GM23338 (cell line): ENCODE results near the gene KLHDC8B. TPM values are rescaled to one million over a fixed set of nuclear protein-coding genes. Genes with fewer than 3 reads are reported as not detected.
A peak's percentile ranks its signal among the peaks of the same experiment; 100 is the strongest.

Experiments
- ATAC-seq: fragments of 200-7000 bp; cut with Tn5 transposase; 3 replicates; pipeline ENCODE4 v1.9.1; 2020
- DNase-seq: peaks from one replicate; pipeline ENCODE4 v3.0.0-alpha.2; 2015; ENCODE audit warnings: low spot score
- H2AFZ ChIP-seq: fragments of 200-600 bp; sonication (generic); 2 replicates; pipeline ENCODE4 v1.8.0; 2016; ENCODE audit warnings: antibody characterized with exemption, mild to moderate bottlenecking, moderate library complexity
- H3F3A ChIP-seq: fragments of 200-600 bp; sonication (generic); replicated peaks from 2 replicates; pipeline ENCODE4 v1.8.0; 2017; ENCODE audit warnings: antibody characterized with exemption, mixed run types, low read depth
- H3K27ac ChIP-seq: fragments of 200-600 bp; sonication (generic); 2 replicates; pipeline ENCODE4 v1.6.1; 2016; ENCODE audit warnings: low read depth
- H3K27me3 ChIP-seq: fragments of 200-600 bp; sonication (generic); 2 replicates; pipeline ENCODE4 v1.8.0; 2016; ENCODE audit warnings: mild to moderate bottlenecking, mixed run types, moderate library complexity; ENCODE audit not compliant: insufficient read depth
- H3K36me3 ChIP-seq: fragments of 200-600 bp; sonication (generic); 2 replicates; pipeline ENCODE4 v1.8.0; 2016; ENCODE audit warnings: mild to moderate bottlenecking; ENCODE audit not compliant: insufficient read depth
- H3K4me1 ChIP-seq: fragments of 200-600 bp; sonication (generic); 2 replicates; pipeline ENCODE4 v1.8.0; 2016; ENCODE audit warnings: mild to moderate bottlenecking, moderate library complexity; ENCODE audit not compliant: insufficient read depth
- H3K4me2 ChIP-seq: fragments of 200-600 bp; sonication (generic); 2 replicates; pipeline ENCODE4 v1.7.1; 2017; ENCODE audit warnings: mixed run types
- H3K4me3 ChIP-seq: fragments of 200-600 bp; sonication (generic); 2 replicates; pipeline ENCODE4 v1.6.1; 2016; ENCODE audit warnings: mixed run types
- H3K79me2 ChIP-seq: fragments of 200-600 bp; sonication (generic); replicated peaks from 2 replicates; pipeline ENCODE4 v1.8.0; 2017; ENCODE audit warnings: mild to moderate bottlenecking; ENCODE audit not compliant: insufficient read depth
- H3K9me2 ChIP-seq: fragments of 200-600 bp; sonication (generic); 2 replicates; pipeline ENCODE4 v1.8.0; 2017; ENCODE audit not compliant: insufficient read depth
- H4K20me1 ChIP-seq: fragments of 200-600 bp; sonication (generic); replicated peaks from 2 replicates; pipeline ENCODE4 v1.8.0; 2017; ENCODE audit warnings: mild to moderate bottlenecking; ENCODE audit not compliant: insufficient read depth
- H3K27ac Mint-ChIP-seq: 2 replicates; pipeline ENCODE4 v1.8.0; 2020; ENCODE audit warnings: inconsistent platforms, mild to moderate bottlenecking, moderate library complexity, mixed read lengths
- H3K27me3 Mint-ChIP-seq: 3 replicates; pipeline ENCODE4 v1.8.0; 2022; ENCODE audit warnings: low read depth, mild to moderate bottlenecking, moderate library complexity, mixed read lengths, inconsistent platforms; ENCODE audit not compliant: insufficient read depth, poor library complexity
- H3K36me3 Mint-ChIP-seq: 3 replicates; pipeline ENCODE4 v1.8.0; 2021; ENCODE audit warnings: low read depth, mild to moderate bottlenecking, inconsistent platforms, moderate library complexity, mixed read lengths
- H3K4me1 Mint-ChIP-seq: 3 replicates; pipeline ENCODE4 v1.8.0; 2020; ENCODE audit warnings: mild to moderate bottlenecking, inconsistent platforms, mixed read lengths
- H3K4me3 Mint-ChIP-seq: 3 replicates; pipeline ENCODE4 v1.8.0; 2021; ENCODE audit warnings: moderate library complexity, mild to moderate bottlenecking, inconsistent platforms, mixed read lengths
- H3K9me3 Mint-ChIP-seq: 3 replicates; pipeline ENCODE4 v1.8.0; 2020; ENCODE audit warnings: moderate library complexity, mild to moderate bottlenecking, inconsistent platforms, mixed read lengths
- CTCF ChIP-seq, 2 experiments: fragments of 200-600 bp in 1 of 2; sonication (generic) in 1 of 2; conservative IDR thresholded peaks; 2 replicates each; pipeline versions ENCODE4 v1.5.1 to v1.6.1; 2016 to 2017; ENCODE audit warnings: antibody characterized with exemption in 2 of 2, low read depth in 2 of 2, mild to moderate bottlenecking in 2 of 2, moderate library complexity in 1 of 2
- ETS1 ChIP-seq: IDR thresholded peaks from 2 replicates; pipeline ENCODE4 v1.6.1; 2016; ENCODE audit warnings: antibody characterized with exemption
- EZH2 ChIP-seq: fragments of 200-600 bp; sonication (generic); IDR thresholded peaks from one replicate; pipeline ENCODE4 v1.8.0; 2017; ENCODE audit warnings: antibody characterized with exemption, mild to moderate bottlenecking, low read depth; ENCODE audit not compliant: unreplicated experiment
- POLR2AphosphoS5 ChIP-seq: IDR thresholded peaks from 2 replicates; pipeline ENCODE4 v1.6.1; 2016; ENCODE audit warnings: antibody characterized with exemption, low read depth
- REST ChIP-seq: IDR thresholded peaks from one replicate; pipeline ENCODE4 v1.6.1; 2018; ENCODE audit warnings: antibody characterized with exemption; ENCODE audit not compliant: unreplicated experiment
- polyA plus RNA-seq: library from polyadenylated mRNA; unstranded; fragments of >200 nt; fragmentation: Nextera tagmentation; extraction: Ambion mirVana; gene quantifications from 2 replicates; pipeline ENCODE4 v1.2.1, GENCODE V29; 2016
- total RNA-seq: library from RNA; depleted of rRNA; stranded (reverse); fragments of >200 nt; shearing (Covaris generic); gene quantifications from 2 replicates; pipeline ENCODE4 v1.2.3, GENCODE V29; 2014

The KLHDC8B gene
- total and polyA plus RNA-seq, 2 experiments from 2014 or later, result 4.7 to 11.1 TPM

GRCh38 chr3:49133226-49133951, 38.0 kb upstream of the KLHDC8B start (continued):
- TF ChIP-seq REST, result no peak
- no peak for TF ChIP-seq POLR2AphosphoS5
- TF ChIP-seq ETS1, result no peak
- no peak for TF ChIP-seq EZH2

- TF ChIP-seq POLR2AphosphoS5 (no peak), CTCF (conservative IDR thresholded peaks at IDR 0.05; ENCODE audit: low read depth in 2 of 2) (peak in 1 of 2 experiments; percentile 51; a peak in 2 of 4 replicates)
- no peak overlapping the region for H3K27ac Mint-ChIP-seq
Observed at GRCh38 chr3:49134471-49135265, 36.7 kb upstream of the KLHDC8B start.

More at GRCh38 chr3:49134471-49135265, 36.7 kb upstream of the KLHDC8B start:
- H3K36me3 Mint-ChIP-seq, result no peaks in the 10 kb centered on the region
- H3K9me2 ChIP-seq, result no peaks in the 10 kb centered on the region
- H4K20me1 ChIP-seq, result no peaks in the 10 kb centered on the region
- peak overlapping the region; percentile 97 for H3K4me3 ChIP-seq
- peak; percentile 27 for DNase-seq
- no peaks in the 10 kb centered on the region for H3F3A ChIP-seq
- H3K27me3 Mint-ChIP-seq, result peaks cover 2% of the 10 kb centered on the region
- peaks cover 15% of the 10 kb centered on the region for H3K4me1 Mint-ChIP-seq
- peak overlapping the region; percentile 100 for H3K4me2 ChIP-seq
- peaks cover 7% of the 10 kb centered on the region; the same call in 1 of the 2 replicates for H3K4me1 ChIP-seq
- H3K27me3 ChIP-seq, result no peaks in the 10 kb centered on the region
- H3K4me3 Mint-ChIP-seq, result peak overlapping the region; percentile 88
- ATAC-seq, result no peak
- no peaks in the 10 kb centered on the region; the same call in 1 of the 2 replicates for H3K79me2 ChIP-seq
- no peaks in the 10 kb centered on the region for H3K36me3 ChIP-seq
- no peaks in the 10 kb centered on the region; the same call in 2 of the 3 replicates for H3K9me3 Mint-ChIP-seq
- H2AFZ ChIP-seq, result no peak overlapping the region
- no peak overlapping the region for H3K27ac ChIP-seq
